ENCODE measurements around the gene MAMLD1.

The MAMLD1 gene

GRCh38 chrX:150503898-150504219 lies 140.7 kb downstream of the MAMLD1 start:
- H3K4me3 ChIP-seq (ENCODE audit: low read length): no peak overlapping the region
- peak; percentile 37 for TF ChIP-seq CTCF (IDR thresholded peaks at IDR 0.05; ENCODE audit: insufficient read depth, low read depth, low read length, missing control alignments)
- peak; percentile 29 for DNase-seq (ENCODE audit: low read depth)

GRCh38 chrX:150504397-150505182 lies 141.5 kb downstream of the MAMLD1 start:
- peak; percentile 4 for DNase-seq (ENCODE audit: low read depth)
- H3K4me3 ChIP-seq (ENCODE audit: low read length): no peak overlapping the region
- TF ChIP-seq CTCF (IDR thresholded peaks at IDR 0.05; ENCODE audit: insufficient read depth, low read depth, low read length, missing control alignments): no peak

DNA sequence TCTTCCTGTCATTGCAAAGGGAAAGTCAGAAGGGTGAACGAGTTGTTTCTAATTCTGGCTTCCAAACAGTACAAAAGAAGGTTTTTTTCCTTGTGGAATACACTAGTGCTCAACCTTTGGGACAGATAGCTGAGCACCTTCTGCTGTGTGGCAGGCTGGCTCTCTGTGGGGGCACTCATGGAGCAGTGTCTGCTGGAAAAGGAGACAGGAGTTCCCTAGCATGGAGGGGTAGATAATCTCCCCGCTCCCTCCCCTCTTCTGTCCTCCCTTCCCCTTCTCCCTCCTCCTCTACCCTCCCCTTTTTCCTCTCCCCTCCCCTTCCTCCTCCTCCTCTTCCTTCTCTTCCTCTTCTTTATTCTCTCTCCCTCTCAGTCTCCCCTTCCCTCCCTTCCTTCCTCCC lies 142.9 kb downstream of the MAMLD1 start:
- no peak for TF ChIP-seq CTCF (IDR thresholded peaks at IDR 0.05; ENCODE audit: insufficient read depth, low read depth, low read length, missing control alignments)
- H3K4me3 ChIP-seq (ENCODE audit: low read length): no peak overlapping the region
- no peak for DNase-seq (ENCODE audit: low read depth)

GRCh38 chrX:150506486-150506885 lies 143.4 kb downstream of the MAMLD1 start:
- H3K4me3 ChIP-seq (ENCODE audit: low read length): no peak overlapping the region
- no peak for TF ChIP-seq CTCF (IDR thresholded peaks at IDR 0.05; ENCODE audit: insufficient read depth, low read depth, low read length, missing control alignments)
- peak; percentile 26 for DNase-seq (ENCODE audit: low read depth)

DNA sequence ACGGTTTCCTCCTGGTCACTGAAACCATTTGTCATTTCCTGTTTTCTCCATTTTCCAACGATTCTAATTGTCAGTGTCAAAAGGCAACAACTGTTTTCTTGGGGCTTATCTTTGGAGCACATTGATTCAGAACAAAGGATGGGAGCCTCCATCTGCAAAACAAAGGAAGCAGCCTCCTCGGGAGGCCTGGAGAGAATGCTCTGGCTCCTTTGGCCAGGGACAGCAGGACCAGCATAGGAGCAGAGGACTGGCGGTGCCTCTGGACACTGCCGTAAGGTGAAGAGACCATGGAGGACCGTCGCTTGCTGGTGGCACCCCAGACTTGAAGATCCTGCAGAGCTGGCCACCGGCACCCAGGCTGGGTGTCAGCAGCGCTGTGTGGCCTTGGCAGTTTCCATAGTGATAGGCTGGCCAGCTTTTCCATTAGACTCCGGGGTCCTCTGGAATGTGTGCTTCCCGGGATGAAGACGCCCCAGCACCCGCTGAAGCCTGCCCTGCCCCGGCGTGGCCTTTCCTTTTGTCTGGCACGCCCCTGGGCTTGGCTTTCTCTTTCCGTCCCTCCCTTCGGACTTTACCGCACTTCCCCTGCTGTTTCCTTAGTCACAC lies 144.2 kb downstream of the MAMLD1 start:
- no peak for TF ChIP-seq CTCF (IDR thresholded peaks at IDR 0.05; ENCODE audit: insufficient read depth, low read depth, low read length, missing control alignments)
- DNase-seq (ENCODE audit: low read depth): no peak

GRCh38 chrX:150508018-150508417 lies 144.9 kb downstream of the MAMLD1 start:
- H3K4me3 ChIP-seq (ENCODE audit: low read length): no peak overlapping the region
- no peak for TF ChIP-seq CTCF (IDR thresholded peaks at IDR 0.05; ENCODE audit: insufficient read depth, low read depth, low read length, missing control alignments)
- no peak for DNase-seq (ENCODE audit: low read depth)

More for the DNA sequence above, 144.2 kb downstream of the MAMLD1 start:
- H3K4me3 ChIP-seq (ENCODE audit: low read length): no peak overlapping the region

All from epithelial cell of esophagus (primary cell).